H9 (cell line): ENCODE measurements around the gene TAS2R40. TPM values are rescaled to one million over a fixed set of nuclear protein-coding genes. Genes with fewer than 3 reads are reported as not detected.

Experiments
- DNase-seq: peaks from one replicate; pipeline ENCODE4 v3.0.0-alpha.2; 2017
- H2AFZ ChIP-seq: one replicate; pipeline ENCODE4 v1.6.1; 2013; ENCODE audit warnings: mild to moderate bottlenecking, low read length, control low read depth, moderate library complexity
- H2AK5ac ChIP-seq: 2 replicates; pipeline ENCODE4 v1.6.1; 2013; ENCODE audit warnings: low read length, control low read depth, mixed read lengths; ENCODE audit not compliant: insufficient read length
- H2BK120ac ChIP-seq: one replicate; pipeline ENCODE4 v1.6.1; 2013; ENCODE audit warnings: low read depth, mild to moderate bottlenecking, low read length, control low read depth, inconsistent platforms; ENCODE audit not compliant: poor library complexity, severe bottlenecking
- H2BK12ac ChIP-seq: 2 replicates; pipeline ENCODE4 v1.6.1; 2013; ENCODE audit warnings: low read length, control low read depth, mixed read lengths, low read depth; ENCODE audit not compliant: insufficient read length
- H2BK15ac ChIP-seq: 2 replicates; pipeline ENCODE4 v1.6.1; 2013; ENCODE audit warnings: low read depth, low read length, control low read depth
- H2BK20ac ChIP-seq: one replicate; pipeline ENCODE4 v1.6.1; 2013; ENCODE audit warnings: low read depth, mild to moderate bottlenecking, low read length, control low read depth, inconsistent platforms; ENCODE audit not compliant: poor library complexity, severe bottlenecking
- H2BK5ac ChIP-seq: 2 replicates; pipeline ENCODE4 v1.6.1; 2013; ENCODE audit warnings: low read length, control low read depth, mixed read lengths; ENCODE audit not compliant: insufficient read length
- H3K14ac ChIP-seq: 2 replicates; pipeline ENCODE4 v1.6.1; 2013; ENCODE audit warnings: low read length, control low read depth; ENCODE audit not compliant: insufficient read depth
- H3K18ac ChIP-seq: 2 replicates; pipeline ENCODE4 v1.6.1; 2013; ENCODE audit warnings: low read depth, mild to moderate bottlenecking, mixed read lengths, low read length, control low read depth; ENCODE audit not compliant: insufficient read length
- H3K23ac ChIP-seq: 2 replicates; pipeline ENCODE4 v1.6.1; 2013; ENCODE audit warnings: low read length, control low read depth, mixed read lengths, low read depth; ENCODE audit not compliant: insufficient read length
- H3K23me2 ChIP-seq: 2 replicates; pipeline ENCODE4 v1.6.1; 2013; ENCODE audit warnings: low read depth, mild to moderate bottlenecking, mixed read lengths, low read length, control low read depth; ENCODE audit not compliant: insufficient read length, poor library complexity, severe bottlenecking
- H3K27ac ChIP-seq: 2 replicates; pipeline ENCODE4 v1.5.1; 2013; ENCODE audit warnings: low read length, control low read depth, mixed read lengths, low read depth; ENCODE audit not compliant: insufficient read length
- H3K27me3 ChIP-seq: 2 replicates; pipeline ENCODE4 v1.6.1; 2013; ENCODE audit warnings: low read length, control low read depth, inconsistent platforms; ENCODE audit not compliant: insufficient read depth
- H3K4ac ChIP-seq: 2 replicates; pipeline ENCODE4 v1.6.1; 2013; ENCODE audit warnings: low read depth, mild to moderate bottlenecking, control low read depth, inconsistent platforms, low read length, moderate library complexity
- H3K4me1 ChIP-seq: 2 replicates; pipeline ENCODE4 v1.6.1; 2013; ENCODE audit warnings: low read length, control low read depth, inconsistent platforms; ENCODE audit not compliant: insufficient read depth
- H3K4me2 ChIP-seq: 2 replicates; pipeline ENCODE4 v1.6.1; 2013; ENCODE audit warnings: low read length, control low read depth, mixed read lengths; ENCODE audit not compliant: insufficient read length, insufficient read depth
- H3K56ac ChIP-seq: 2 replicates; pipeline ENCODE4 v1.6.1; 2013; ENCODE audit warnings: low read depth, mild to moderate bottlenecking, mixed read lengths, low read length, control low read depth; ENCODE audit not compliant: insufficient read length
- H3K79me1 ChIP-seq: 2 replicates; pipeline ENCODE4 v1.6.1; 2013; ENCODE audit warnings: low read depth, mild to moderate bottlenecking, moderate library complexity, low read length, control low read depth, inconsistent platforms; ENCODE audit not compliant: insufficient read depth, poor library complexity, severe bottlenecking
- H3K79me2 ChIP-seq: 2 replicates; pipeline ENCODE4 v1.6.1; 2013; ENCODE audit warnings: low read length, control low read depth, inconsistent platforms; ENCODE audit not compliant: insufficient read depth
- H3K9ac ChIP-seq: 2 replicates; pipeline ENCODE4 v1.6.1; 2013; ENCODE audit warnings: low read length, control low read depth, mixed read lengths; ENCODE audit not compliant: insufficient read length; ENCODE audit errors: extremely low read depth
- H3K9me3 ChIP-seq: one replicate; pipeline ENCODE4 v1.6.1; 2013; ENCODE audit warnings: low read depth, low read length, inconsistent platforms; ENCODE audit not compliant: control insufficient read depth
- H3T11ph ChIP-seq: one replicate; pipeline ENCODE4 v1.6.1; 2013; ENCODE audit warnings: mild to moderate bottlenecking, low read length, control low read depth, inconsistent platforms
- H4K20me1 ChIP-seq: one replicate; pipeline ENCODE4 v1.6.1; 2013; ENCODE audit not compliant: control insufficient read depth, insufficient read length, insufficient read depth
- H4K5ac ChIP-seq: 2 replicates; pipeline ENCODE4 v1.6.1; 2013; ENCODE audit warnings: low read depth, mild to moderate bottlenecking, mixed read lengths, low read length, control low read depth; ENCODE audit not compliant: insufficient read length
- H4K8ac ChIP-seq: replicated peaks from 2 replicates; pipeline ENCODE4 v1.6.1; 2013; ENCODE audit warnings: low read length, control low read depth, mixed read lengths, low read depth; ENCODE audit not compliant: insufficient read length
- H4K91ac ChIP-seq: 2 replicates; pipeline ENCODE4 v1.6.1; 2013; ENCODE audit warnings: low read depth, mild to moderate bottlenecking, moderate library complexity, mixed read lengths, low read length, control low read depth; ENCODE audit not compliant: insufficient read length
- H3K27ac Mint-ChIP-seq, 3 experiments: 2 replicates in 2 of 3; 3 replicates in 1 of 3; pipeline ENCODE4 v1.8.0; 2020 to 2021; ENCODE audit warnings: mixed read lengths in 3 of 3, mild to moderate bottlenecking in 1 of 3, moderate library complexity in 1 of 3
- H3K27me3 Mint-ChIP-seq: 2 replicates; pipeline ENCODE4 v1.8.0; 2021; ENCODE audit warnings: low read depth, mild to moderate bottlenecking, moderate library complexity, mixed read lengths
- H3K36me3 Mint-ChIP-seq, 3 experiments: 2 replicates in 2 of 3; 3 replicates in 1 of 3; pipeline ENCODE4 v1.8.0; 2020 to 2021; ENCODE audit warnings: low read depth in 3 of 3, mixed read lengths in 3 of 3; ENCODE audit not compliant: insufficient read depth in 1 of 3
- H3K4me1 Mint-ChIP-seq, 2 experiments: 2 replicates each; pipeline ENCODE4 v1.8.0; 2020; ENCODE audit warnings: mixed read lengths in 2 of 2
- H3K4me3 Mint-ChIP-seq, 2 experiments: 2 replicates in 1 of 2; 3 replicates in 1 of 2; pipeline ENCODE4 v1.8.0; 2020 to 2021; ENCODE audit warnings: mild to moderate bottlenecking in 2 of 2, mixed read lengths in 2 of 2, moderate library complexity in 1 of 2
- H3K9me3 Mint-ChIP-seq, 2 experiments: 2 replicates in 1 of 2; 3 replicates in 1 of 2; pipeline ENCODE4 v1.8.0; 2020; ENCODE audit warnings: mild to moderate bottlenecking in 2 of 2, mixed read lengths in 2 of 2, moderate library complexity in 1 of 2
- CTCF ChIP-seq: fragments of 200-600 bp; sonication (generic); conservative IDR thresholded peaks from 3 replicates; pipeline ENCODE4 v1.8.0; 2021; ENCODE audit warnings: antibody characterized with exemption, mild to moderate bottlenecking
- WGBS: extraction: QIAGEN DNeasy Blood & Tissue Kit; methylation state at CpG from one replicate; pipeline ENCODE4 v1.1.7; 2013; ENCODE audit warnings: missing lambda C conversion rate, low lambda C conversion rate, mixed read lengths; ENCODE audit not compliant: insufficient read length; ENCODE audit errors: extremely low coverage; 5-methylcytosine and 5-hydroxymethylcytosine counted together
- total RNA-seq: library from RNA; stranded (reverse); gene quantifications from 2 replicates; pipeline ENCODE4 v1.2.1, GENCODE V29; 2021

The TAS2R40 gene
- total RNA-seq, 1 experiment from 2014 or later = not detected

DNA sequence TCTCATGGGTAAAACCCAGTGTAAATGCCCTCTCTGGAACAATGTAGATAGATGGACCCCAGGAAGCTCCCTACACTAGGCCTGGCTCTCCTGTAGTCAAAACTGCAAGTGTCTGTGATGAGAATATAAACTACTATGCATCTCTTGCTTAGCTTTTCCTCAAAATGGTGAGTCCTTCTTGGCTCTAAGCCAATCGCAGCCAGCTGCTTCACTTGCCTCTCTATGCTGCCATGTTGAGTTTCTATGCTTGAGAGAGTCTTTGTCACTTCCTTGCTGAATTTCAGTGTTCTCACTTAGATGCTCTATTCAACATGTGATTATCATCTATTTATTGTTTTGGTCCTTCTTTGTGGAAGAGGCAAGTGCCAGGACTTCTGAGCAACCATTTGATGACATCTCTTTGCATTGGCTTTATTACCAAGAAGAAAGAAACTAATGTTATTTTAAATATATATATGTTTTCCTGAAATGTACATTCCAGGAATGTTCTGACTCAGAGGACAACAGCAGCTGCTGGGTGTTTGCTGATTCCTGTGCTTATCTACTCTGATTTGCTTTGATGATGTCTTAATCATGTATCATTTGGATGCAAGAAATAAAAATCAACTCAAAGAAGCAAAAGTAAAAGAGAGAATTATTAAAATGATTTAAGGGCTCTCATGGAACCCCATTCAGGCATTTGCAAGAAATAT lies 16.6 kb downstream of the TAS2R40 start:
- WGBS = no CpG with 5 or more reads among the region's 1 CpG
- Histone ChIP-seq H3K14ac (no peak overlapping the region), H2BK5ac (no peak overlapping the region), H2BK12ac (no peak overlapping the region), H2AFZ (no peak overlapping the region), H4K20me1 (no peaks in the 10 kb centered on the region), H3K9ac (no peak overlapping the region), H3T11ph (no peak overlapping the region), H3K9me3 (no peaks in the 10 kb centered on the region), H3K4ac (no peak overlapping the region), H4K91ac (no peak overlapping the region), H4K5ac (no peak overlapping the region), H3K27ac (no peak overlapping the region), H3K4me1 (no peaks in the 10 kb centered on the region), H3K23ac (no peak overlapping the region), H2BK15ac (no peak overlapping the region), H2BK20ac (no peak overlapping the region), H4K8ac (no peak overlapping the region), H2AK5ac (no peak overlapping the region), H2BK120ac (no peak overlapping the region), H3K4me2 (no peak overlapping the region), H3K27me3 (no peaks in the 10 kb centered on the region), H3K18ac (no peak overlapping the region), H3K79me1 (no peaks in the 10 kb centered on the region), H3K23me2 (no peaks in the 10 kb centered on the region), H3K79me2 (no peaks in the 10 kb centered on the region), H3K56ac (no peak overlapping the region)
- no peak overlapping the region for H3K4me3 Mint-ChIP-seq
- peaks cover 3 to 7% of the 10 kb centered on the region in 2 experiments; a peak in 3 of 4 replicates for H3K4me1 Mint-ChIP-seq
- DNase-seq = no peak
- H3K27ac Mint-ChIP-seq = no peak overlapping the region
- no peak for TF ChIP-seq CTCF
- peaks cover 0 to 7% (median 0%) of the 10 kb centered on the region in 3 experiments; a peak in 4 of 7 replicates for H3K36me3 Mint-ChIP-seq
- peaks cover 15 to 17% of the 10 kb centered on the region in 2 experiments for H3K9me3 Mint-ChIP-seq
- H3K27me3 Mint-ChIP-seq = peaks cover 13% of the 10 kb centered on the region
